Measurements from ENCODE around the gene ATXN1. TPM values are rescaled to one million over a fixed set of nuclear protein-coding genes. Genes with fewer than 3 reads are reported as not detected.

ATXN1 gene
- total RNA-seq, 1 donor from 2014 or later = 59.8 TPM

DNA sequence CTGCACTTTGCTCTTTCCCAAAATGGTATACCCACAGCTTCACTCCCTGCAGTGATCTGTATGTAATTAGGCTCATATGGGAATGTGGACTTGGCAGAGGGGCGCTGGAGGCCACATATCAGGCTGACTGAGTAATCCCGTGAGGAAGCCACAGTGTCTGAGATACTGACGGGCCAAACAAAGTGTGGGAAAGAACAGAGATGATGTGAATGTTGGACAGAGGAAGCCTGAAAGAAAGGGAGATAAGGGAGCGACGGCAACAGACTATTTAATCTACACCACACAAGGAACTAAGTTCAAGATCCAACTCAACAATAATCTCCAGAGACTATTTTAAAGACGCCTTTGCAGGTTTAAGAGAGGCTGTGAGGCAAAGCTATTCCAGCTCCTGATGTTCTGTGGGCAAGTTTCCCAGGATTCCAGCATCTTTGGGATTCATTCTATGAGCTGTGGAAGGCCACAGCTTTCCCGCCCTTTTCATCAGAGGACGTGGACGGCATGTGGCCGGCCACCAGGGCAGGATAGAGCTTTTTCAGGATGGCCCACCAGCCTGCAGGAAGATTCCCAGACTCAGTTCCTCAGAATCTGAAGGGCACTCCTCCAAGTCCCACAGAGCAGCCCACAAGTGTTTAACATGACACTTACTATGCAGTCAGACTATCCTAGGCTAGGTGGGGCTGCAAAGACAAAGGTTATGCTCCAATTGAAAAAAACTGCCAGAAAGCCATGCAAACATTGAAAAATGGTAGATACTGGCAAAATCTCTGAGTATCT lies 237.5 kb downstream of the ATXN1 start:
- Mint-ChIP-seq H3K36me3 (ENCODE audit: low read depth) (peaks cover 10% of the 10 kb centered on the region), H3K9me3 (peaks cover 4% of the 10 kb centered on the region), H3K27me3 (no peaks in the 10 kb centered on the region), H3K4me3 (no peak overlapping the region), H3K4me1 (no peaks in the 10 kb centered on the region), H3K27ac (no peak overlapping the region)
- TF ChIP-seq, protein P1, sequence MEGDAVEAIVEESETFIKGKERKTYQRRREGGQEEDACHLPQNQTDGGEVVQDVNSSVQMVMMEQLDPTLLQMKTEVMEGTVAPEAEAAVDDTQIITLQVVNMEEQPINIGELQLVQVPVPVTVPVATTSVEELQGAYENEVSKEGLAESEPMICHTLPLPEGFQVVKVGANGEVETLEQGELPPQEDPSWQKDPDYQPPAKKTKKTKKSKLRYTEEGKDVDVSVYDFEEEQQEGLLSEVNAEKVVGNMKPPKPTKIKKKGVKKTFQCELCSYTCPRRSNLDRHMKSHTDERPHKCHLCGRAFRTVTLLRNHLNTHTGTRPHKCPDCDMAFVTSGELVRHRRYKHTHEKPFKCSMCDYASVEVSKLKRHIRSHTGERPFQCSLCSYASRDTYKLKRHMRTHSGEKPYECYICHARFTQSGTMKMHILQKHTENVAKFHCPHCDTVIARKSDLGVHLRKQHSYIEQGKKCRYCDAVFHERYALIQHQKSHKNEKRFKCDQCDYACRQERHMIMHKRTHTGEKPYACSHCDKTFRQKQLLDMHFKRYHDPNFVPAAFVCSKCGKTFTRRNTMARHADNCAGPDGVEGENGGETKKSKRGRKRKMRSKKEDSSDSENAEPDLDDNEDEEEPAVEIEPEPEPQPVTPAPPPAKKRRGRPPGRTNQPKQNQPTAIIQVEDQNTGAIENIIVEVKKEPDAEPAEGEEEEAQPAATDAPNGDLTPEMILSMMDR (IDR thresholded peaks at IDR 0.05) = no peak
- POLR2A ChIA-PET = no interaction called here
- intact Hi-C loops (cut with micrococcal nuclease) = no loop called here
- DNase-seq (no peak), ATAC-seq (ENCODE audit: low read depth) (no peak)
- CTCF ChIA-PET = no interaction called here

DNA sequence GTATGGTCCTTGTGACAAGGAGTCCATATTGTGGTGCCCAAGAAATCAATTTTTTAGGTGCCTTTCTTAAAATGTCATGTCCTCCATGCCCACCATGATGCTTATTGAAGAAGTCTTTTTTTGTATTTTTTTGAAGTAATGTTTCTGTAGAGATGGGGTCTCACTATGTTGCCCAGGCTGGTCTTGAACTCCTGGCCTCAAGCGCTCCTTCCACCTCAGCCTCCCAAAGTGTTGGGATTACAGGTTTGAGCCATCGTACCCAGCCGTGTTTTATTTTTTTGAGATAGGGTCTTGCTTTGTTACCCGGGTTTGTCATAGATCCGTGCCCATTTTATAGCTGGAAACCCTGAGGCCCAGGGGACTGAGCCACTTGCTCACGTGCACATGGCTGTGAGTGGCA lies 238.3 kb downstream of the ATXN1 start:
- H3K27me3 Mint-ChIP-seq = no peaks in the 10 kb centered on the region
- ATAC-seq (ENCODE audit: low read depth) (no peak), DNase-seq (no peak)
- peaks cover 4% of the 10 kb centered on the region for H3K4me1 Mint-ChIP-seq
- H3K36me3 Mint-ChIP-seq (ENCODE audit: low read depth) = peaks cover 10% of the 10 kb centered on the region
- H3K4me3 Mint-ChIP-seq = no peak overlapping the region
- TF ChIP-seq, protein P1 (IDR thresholded peaks at IDR 0.05) = no peak
- intact Hi-C loops (cut with micrococcal nuclease) = no loop called here
- H3K27ac Mint-ChIP-seq = no peak overlapping the region
- CTCF ChIA-PET = no interaction called here
- POLR2A ChIA-PET = no interaction called here
- peaks cover 4% of the 10 kb centered on the region for H3K9me3 Mint-ChIP-seq

- H3K9me3 Mint-ChIP-seq = peaks cover 4% of the 10 kb centered on the region
- TF ChIP-seq, protein P1 (IDR thresholded peaks at IDR 0.05) = no peak
- DNase-seq (no peak), ATAC-seq (ENCODE audit: low read depth) (no peak)
- ChIA-PET POLR2A (no interaction called here), CTCF (interaction anchor here (0.7 kb wide), 1 partner anchor 104 kb away, joined by 3 read pairs; no protein-coding TSS in a partner anchor)
- H3K27ac Mint-ChIP-seq = no peak overlapping the region
- H3K36me3 Mint-ChIP-seq (ENCODE audit: low read depth) = peaks cover 10% of the 10 kb centered on the region
- intact Hi-C loops (cut with micrococcal nuclease) = no loop called here
- peaks cover 6% of the 10 kb centered on the region for H3K4me1 Mint-ChIP-seq
- no peaks in the 10 kb centered on the region for H3K27me3 Mint-ChIP-seq
- no peak overlapping the region for H3K4me3 Mint-ChIP-seq
Measured at GRCh38 chr6:16521528-16521927, 239.7 kb downstream of the ATXN1 start.

GRCh38 chr6:16519265-16520242 lies 241.7 kb downstream of the ATXN1 start:
- intact Hi-C loops (cut with micrococcal nuclease) = no loop called here
- DNase-seq (no peak), ATAC-seq (ENCODE audit: low read depth) (no peak)
- Mint-ChIP-seq H3K4me1 (peaks cover 6% of the 10 kb centered on the region), H3K27ac (no peak overlapping the region), H3K4me3 (no peak overlapping the region), H3K36me3 (ENCODE audit: low read depth) (peaks cover 10% of the 10 kb centered on the region), H3K9me3 (no peaks in the 10 kb centered on the region), H3K27me3 (no peaks in the 10 kb centered on the region)
- TF ChIP-seq, protein P1 (IDR thresholded peaks at IDR 0.05) = no peak
- ChIA-PET CTCF (interaction anchor here (1.9 kb wide), 1 partner anchor 243 kb away, joined by 5 read pairs; no protein-coding TSS in a partner anchor), POLR2A (no interaction called here)

GRCh38 chr6:16518265-16518664 lies 243.0 kb downstream of the ATXN1 start:
- POLR2A ChIA-PET = no interaction called here

More at GRCh38 chr6:16518265-16518664, 243.0 kb downstream of the ATXN1 start:
- ATAC-seq (ENCODE audit: low read depth) = peak; percentile 42
- CTCF ChIA-PET = interaction anchor here (0.7 to 10.5 kb wide), 3 partner anchors 109 to 245 kb away, joined by 4 to 174 read pairs (median 5); partner anchors contain the start of gene ATXN1
- intact Hi-C loops (cut with micrococcal nuclease) = no loop called here
- Mint-ChIP-seq H3K4me1 (peaks cover 15% of the 10 kb centered on the region), H3K9me3 (no peaks in the 10 kb centered on the region), H3K27me3 (no peaks in the 10 kb centered on the region), H3K27ac (no peak overlapping the region), H3K4me3 (no peak overlapping the region), H3K36me3 (ENCODE audit: low read depth) (peaks cover 10% of the 10 kb centered on the region)
- TF ChIP-seq, protein P1 (IDR thresholded peaks at IDR 0.05) = no peak
- no peak for DNase-seq

Data from activated B cell treated with CpG ODN at 0.5 μM for 24 hours (primary cell).